A673 (cell line): ENCODE results near the gene KRTAP5-2.
"Not testable (repeated sequence)": the region's sequence is repeated elsewhere in the genome, so short reads cannot be mapped to it uniquely, and the experiment has no call there.

Experiments
- EZH2 ChIP-seq: fragments of 200-600 bp; sonication (generic); IDR thresholded peaks from 2 replicates; pipeline ENCODE4 v1.6.1; 2017; ENCODE audit warnings: borderline replicate concordance, low read depth, mild to moderate bottlenecking, mixed read lengths, antibody characterized with exemption, low read length; ENCODE audit not compliant: poor library complexity, severe bottlenecking
- TF ChIP-seq, protein P1 (sequence below): fragments of 300-800, 200-600 bp; sonication (generic); conservative IDR thresholded peaks from 2 replicates; pipeline ENCODE4 v1.5.1; 2017; ENCODE audit warnings: low read depth, mild to moderate bottlenecking, antibody characterized with exemption, low read length, moderate library complexity, mixed read lengths

- TF ChIP-seq, protein P1, sequence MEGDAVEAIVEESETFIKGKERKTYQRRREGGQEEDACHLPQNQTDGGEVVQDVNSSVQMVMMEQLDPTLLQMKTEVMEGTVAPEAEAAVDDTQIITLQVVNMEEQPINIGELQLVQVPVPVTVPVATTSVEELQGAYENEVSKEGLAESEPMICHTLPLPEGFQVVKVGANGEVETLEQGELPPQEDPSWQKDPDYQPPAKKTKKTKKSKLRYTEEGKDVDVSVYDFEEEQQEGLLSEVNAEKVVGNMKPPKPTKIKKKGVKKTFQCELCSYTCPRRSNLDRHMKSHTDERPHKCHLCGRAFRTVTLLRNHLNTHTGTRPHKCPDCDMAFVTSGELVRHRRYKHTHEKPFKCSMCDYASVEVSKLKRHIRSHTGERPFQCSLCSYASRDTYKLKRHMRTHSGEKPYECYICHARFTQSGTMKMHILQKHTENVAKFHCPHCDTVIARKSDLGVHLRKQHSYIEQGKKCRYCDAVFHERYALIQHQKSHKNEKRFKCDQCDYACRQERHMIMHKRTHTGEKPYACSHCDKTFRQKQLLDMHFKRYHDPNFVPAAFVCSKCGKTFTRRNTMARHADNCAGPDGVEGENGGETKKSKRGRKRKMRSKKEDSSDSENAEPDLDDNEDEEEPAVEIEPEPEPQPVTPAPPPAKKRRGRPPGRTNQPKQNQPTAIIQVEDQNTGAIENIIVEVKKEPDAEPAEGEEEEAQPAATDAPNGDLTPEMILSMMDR = not testable (repeated sequence)
- TF ChIP-seq EZH2 = not testable (repeated sequence)
These were observed 15.2 kb downstream of the KRTAP5-2 start for GRCh38 chr11:1582909-1583308.
